Tibial nerve (tissue), 3 donors: ENCODE measurements around the gene VWA8.

ENCODE experiments used
- POLR2A ChIP-seq, 2 donors: fragments of 450-650 bp; IDR thresholded peaks; one replicate each; pipeline ENCODE4 v1.6.1; 2017; ENCODE audit warnings: antibody characterized with exemption in 2 of 2, mild to moderate bottlenecking in 2 of 2, moderate library complexity in 2 of 2
- TF ChIP-seq, protein P1 (sequence below), 5 experiments: fragments of 200-600 bp in 3 of 5; fragments of 450-650 bp in 2 of 5; sonication (generic) in 3 of 5; IDR thresholded peaks; one replicate each; pipeline ENCODE4 v1.5.1; 2016 to 2019; ENCODE audit warnings: antibody characterized with exemption in 5 of 5, mild to moderate bottlenecking in 3 of 5, moderate library complexity in 2 of 5

- no peak for TF ChIP-seq POLR2A (IDR thresholded peaks at IDR 0.05)
- TF ChIP-seq, protein P1, sequence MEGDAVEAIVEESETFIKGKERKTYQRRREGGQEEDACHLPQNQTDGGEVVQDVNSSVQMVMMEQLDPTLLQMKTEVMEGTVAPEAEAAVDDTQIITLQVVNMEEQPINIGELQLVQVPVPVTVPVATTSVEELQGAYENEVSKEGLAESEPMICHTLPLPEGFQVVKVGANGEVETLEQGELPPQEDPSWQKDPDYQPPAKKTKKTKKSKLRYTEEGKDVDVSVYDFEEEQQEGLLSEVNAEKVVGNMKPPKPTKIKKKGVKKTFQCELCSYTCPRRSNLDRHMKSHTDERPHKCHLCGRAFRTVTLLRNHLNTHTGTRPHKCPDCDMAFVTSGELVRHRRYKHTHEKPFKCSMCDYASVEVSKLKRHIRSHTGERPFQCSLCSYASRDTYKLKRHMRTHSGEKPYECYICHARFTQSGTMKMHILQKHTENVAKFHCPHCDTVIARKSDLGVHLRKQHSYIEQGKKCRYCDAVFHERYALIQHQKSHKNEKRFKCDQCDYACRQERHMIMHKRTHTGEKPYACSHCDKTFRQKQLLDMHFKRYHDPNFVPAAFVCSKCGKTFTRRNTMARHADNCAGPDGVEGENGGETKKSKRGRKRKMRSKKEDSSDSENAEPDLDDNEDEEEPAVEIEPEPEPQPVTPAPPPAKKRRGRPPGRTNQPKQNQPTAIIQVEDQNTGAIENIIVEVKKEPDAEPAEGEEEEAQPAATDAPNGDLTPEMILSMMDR (IDR thresholded peaks at IDR 0.05), result no peak
These were observed 380.6 kb downstream of the VWA8 start for GRCh38 chr13:41580345-41580744.
